ENCODE measurements around the gene RSBN1L.

- TF ChIP-seq, protein P1, sequence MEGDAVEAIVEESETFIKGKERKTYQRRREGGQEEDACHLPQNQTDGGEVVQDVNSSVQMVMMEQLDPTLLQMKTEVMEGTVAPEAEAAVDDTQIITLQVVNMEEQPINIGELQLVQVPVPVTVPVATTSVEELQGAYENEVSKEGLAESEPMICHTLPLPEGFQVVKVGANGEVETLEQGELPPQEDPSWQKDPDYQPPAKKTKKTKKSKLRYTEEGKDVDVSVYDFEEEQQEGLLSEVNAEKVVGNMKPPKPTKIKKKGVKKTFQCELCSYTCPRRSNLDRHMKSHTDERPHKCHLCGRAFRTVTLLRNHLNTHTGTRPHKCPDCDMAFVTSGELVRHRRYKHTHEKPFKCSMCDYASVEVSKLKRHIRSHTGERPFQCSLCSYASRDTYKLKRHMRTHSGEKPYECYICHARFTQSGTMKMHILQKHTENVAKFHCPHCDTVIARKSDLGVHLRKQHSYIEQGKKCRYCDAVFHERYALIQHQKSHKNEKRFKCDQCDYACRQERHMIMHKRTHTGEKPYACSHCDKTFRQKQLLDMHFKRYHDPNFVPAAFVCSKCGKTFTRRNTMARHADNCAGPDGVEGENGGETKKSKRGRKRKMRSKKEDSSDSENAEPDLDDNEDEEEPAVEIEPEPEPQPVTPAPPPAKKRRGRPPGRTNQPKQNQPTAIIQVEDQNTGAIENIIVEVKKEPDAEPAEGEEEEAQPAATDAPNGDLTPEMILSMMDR (IDR thresholded peaks at IDR 0.05): no peak
- TF ChIP-seq POLR2AphosphoS5 (IDR thresholded peaks at IDR 0.05): no peak
- no peak for TF ChIP-seq EP300 (IDR thresholded peaks at IDR 0.05; ENCODE audit: low read depth)
- TF ChIP-seq POLR2A (IDR thresholded peaks at IDR 0.05): no peak
Measured at GRCh38 chr7:77736991-77737390, 40.7 kb downstream of the RSBN1L start.

All from transverse colon (tissue), 4 donors.